K562 (cell line): ENCODE results near the gene DOCK4. TPM values are rescaled to one million over a fixed set of nuclear protein-coding genes. Genes with fewer than 3 reads are reported as not detected.

Experiments
- ATAC-seq: fragments of 200-7000 bp; cut with Tn5 transposase; 3 replicates; pipeline ENCODE4 v1.9.1; 2020; ENCODE audit warnings: moderate library complexity
- BruUV-seq: library from RNA; stranded (reverse); fragments of 400-500 nt; replicated peaks from 2 replicates; lab custom pipeline; 2021; lab: Mats Ljungman, UMichigan
- CTCF ChIA-PET: fragments of 300-600 bp; formaldehyde crosslinking; extraction: SDS; loops from one replicate; lab custom pipeline; 2021; ENCODE audit warnings: low intra/inter-chr PET ratio; lab: Yijun Ruan, JAX
- POLR2A ChIA-PET: fragments of 300-600, 350-650 bp; sonication (Branson Sonifier 250); formaldehyde crosslinking; extraction: SDS; loops from one replicate; lab custom pipeline; 2021; ENCODE audit warnings: antibody characterized with exemption, inconsistent platforms; lab: Yijun Ruan, JAX
- DNase-seq, 4 experiments: peaks; one replicate each; pipeline versions ENCODE4 v3.0.0 to v3.0.0-alpha.2; 2011 to 2018; ENCODE audit warnings: low spot score in 3 of 4, mixed read lengths in 3 of 4; ENCODE audit errors: extremely low read depth in 1 of 4
- FAIRE-seq: peaks from 2 replicates; lab custom pipeline; 2011; peaks lifted over from hg19 to GRCh38; lab: Jason Lieb, UNC
- H2AFZ ChIP-seq: 2 replicates; pipeline ENCODE4 v1.6.0; 2011; ENCODE audit warnings: low read depth, low read length, control low read depth, inconsistent platforms
- H3K27ac ChIP-seq: fragments of 200-600 bp; 3 replicates; pipeline ENCODE4 v1.8.0; 2011; ENCODE audit warnings: low read depth, mild to moderate bottlenecking, control low read depth, inconsistent platforms, low read length, moderate library complexity, mixed read lengths; ENCODE audit errors: extremely low read depth
- H3K27me3 ChIP-seq, 2 experiments: fragments of 300-600 bp in 1 of 2; 2 replicates in 1 of 2; 3 replicates in 1 of 2; pipeline versions ENCODE4 v1.6.0 to v1.8.0; 2011; ENCODE audit warnings: inconsistent platforms in 2 of 2, low read length in 2 of 2, mild to moderate bottlenecking in 1 of 2, mixed read lengths in 1 of 2, moderate library complexity in 1 of 2; ENCODE audit not compliant: control insufficient read depth in 2 of 2, insufficient read depth in 2 of 2
- H3K36me3 ChIP-seq: fragments of 300-600 bp; 3 replicates; pipeline ENCODE4 v1.8.0; 2011; ENCODE audit warnings: mild to moderate bottlenecking, low read length, inconsistent platforms; ENCODE audit not compliant: control insufficient read depth, insufficient read depth
- H3K4me1 ChIP-seq, 2 experiments: fragments of 200-600 bp in 1 of 2; replicated peaks in 1 of 2; 2 replicates in 1 of 2; 3 replicates in 1 of 2; pipeline versions ENCODE4 v1.5.1 to v1.8.0; 2011; ENCODE audit warnings: inconsistent platforms in 2 of 2, low read length in 2 of 2, mild to moderate bottlenecking in 1 of 2, mixed read lengths in 1 of 2, moderate library complexity in 1 of 2; ENCODE audit not compliant: control insufficient read depth in 2 of 2, insufficient read depth in 2 of 2
- H3K4me2 ChIP-seq: 2 replicates; pipeline ENCODE4 v1.6.1; 2011; ENCODE audit warnings: low read length, control low read depth, inconsistent platforms, mixed read lengths; ENCODE audit not compliant: insufficient read depth
- H3K4me3 ChIP-seq: fragments of 200-600 bp; sonication (generic), shearing (Covaris generic); 2 replicates; pipeline ENCODE4 v1.5.1; 2016; ENCODE audit warnings: control low read depth, inconsistent platforms
- H3K79me2 ChIP-seq: fragments of 200-600 bp; 3 replicates; pipeline ENCODE4 v1.8.0; 2011; ENCODE audit warnings: low read length, inconsistent platforms; ENCODE audit not compliant: control insufficient read depth, insufficient read depth
- H3K9ac ChIP-seq, 2 experiments: 2 replicates each; pipeline versions ENCODE4 v1.6.0 to v1.6.1; 2011; ENCODE audit warnings: low read depth in 2 of 2, low read length in 2 of 2, control low read depth in 1 of 2, inconsistent platforms in 1 of 2, mild to moderate bottlenecking in 1 of 2, mixed read lengths in 1 of 2; ENCODE audit not compliant: insufficient read depth in 1 of 2
- H3K9me1 ChIP-seq: one replicate; pipeline ENCODE4 v1.6.0; 2011; ENCODE audit warnings: inconsistent platforms, mild to moderate bottlenecking, low read length, moderate library complexity; ENCODE audit not compliant: control insufficient read depth, insufficient read depth
- H3K9me3 ChIP-seq: replicated peaks from 2 replicates; pipeline ENCODE4 v1.5.1; 2011; ENCODE audit warnings: low read depth, low read length, inconsistent platforms; ENCODE audit not compliant: control insufficient read depth, insufficient read depth
- H4K20me1 ChIP-seq: replicated peaks from 2 replicates; pipeline ENCODE4 v1.6.1; 2011; ENCODE audit warnings: low read length, inconsistent platforms, mixed read lengths; ENCODE audit not compliant: control insufficient read depth, insufficient read depth
- CEBPB ChIP-seq: fragments of 450-650 bp; IDR thresholded peaks from 2 replicates; pipeline ENCODE4 v1.6.1; 2016; ENCODE audit warnings: missing genetic modification characterization, missing compliant biosample characterization
- PRDM10 ChIP-seq: fragments of 450-650 bp; IDR thresholded peaks from 2 replicates; pipeline ENCODE4 v1.6.1; 2018; ENCODE audit not compliant: partially characterized antibody
- ZNF507 ChIP-seq: conservative IDR thresholded peaks from 2 replicates; pipeline ENCODE4 v1.6.1; 2017; ENCODE audit warnings: missing genetic modification characterization, missing compliant biosample characterization
- WGBS: fragments of 100-300 bp; shearing (Covaris generic); methylation state at CpG from one replicate; pipeline ENCODE4 v1.1.6; 2016; ENCODE audit warnings: low coverage, mixed read lengths; ENCODE audit not compliant: insufficient coverage; ENCODE audit errors: missing lambda C conversion rate; 5-methylcytosine and 5-hydroxymethylcytosine counted together
- in situ Hi-C: fragments of 300-500 bp; cut with MboI; formaldehyde crosslinking; loops from 4 replicates; pipeline ENCODE4 v1.15.0; 2018; ENCODE audit warnings: inconsistent platforms, mixed read lengths
- intact Hi-C: fragments of 100-400 bp; cut with micrococcal nuclease; formaldehyde crosslinking; loops from 2 replicates; pipeline ENCODE4 v1.14.2; 2022
- polyA plus RNA-seq, 8 experiments: library from polyadenylated mRNA; depleted of rRNA in 4 of 8; stranded (reverse) in 5 of 8; unstranded in 3 of 8; fragments of >200 nt; fragmentation: Nextera tagmentation in 2 of 8; fragmentation: Illumina TruSeq in 1 of 8; extraction: Ambion mirVana in 2 of 8; extraction: Trizol in 1 of 8; gene quantifications; 2 replicates each; pipeline versions ENCODE4 v1.2.1 to v1.2.3, GENCODE V29; 2011 to 2014; ENCODE audit warnings: inconsistent platforms in 1 of 8, missing spikeins in 1 of 8
- total RNA-seq, 7 experiments: library from RNA; depleted of rRNA in 6 of 7; stranded (reverse); fragments of >200 nt in 6 of 7; fragmentation: Illumina TruSeq in 2 of 7; extraction: Trizol in 2 of 7; gene quantifications; 2 replicates each; pipeline versions ENCODE4 v1.2.1 to v1.2.3, GENCODE V29; 2011 to 2021; ENCODE audit warnings: low replicate concordance in 1 of 7

Gene DOCK4
- total and polyA plus RNA-seq, 9 of the 15 experiments (the other 6 are each of a cell fraction or from before 2014, with no cell fraction given): 0.42 to 5.7 (median 2.3) TPM

GRCh38 chr7:111744501-111745155 is 461.6 kb downstream of the DOCK4 start:
- CTCF ChIA-PET: interaction anchor here (1.6 kb wide), 1 partner anchor 751 kb away, joined by 6 read pairs; no protein-coding TSS in a partner anchor
- Histone ChIP-seq H3K9ac (no peak overlapping the region), H3K36me3 (no peaks in the 10 kb centered on the region), H3K4me1 (no peaks in the 10 kb centered on the region), H3K79me2 (no peaks in the 10 kb centered on the region), H3K4me3 (no peak overlapping the region), H2AFZ (no peak overlapping the region), H3K4me2 (no peak overlapping the region), H3K27me3 (peaks cover 4 to 9% of the 10 kb centered on the region in 2 experiments; a peak in 4 of 5 replicates), H3K9me3 (no peaks in the 10 kb centered on the region), H3K9me1 (no peaks in the 10 kb centered on the region), H3K27ac (no peak overlapping the region), H4K20me1 (no peaks in the 10 kb centered on the region)
- intact Hi-C loops: loop anchor here (5.0 kb wide), 2 partner anchors 113 to 1678 kb away; no protein-coding TSS in a partner anchor
- POLR2A ChIA-PET: interaction anchor here (0.6 kb wide), 1 partner anchor 885 kb away, joined by 3 read pairs; no protein-coding TSS in a partner anchor
- no TSS peak for BruUV-seq
- TF ChIP-seq PRDM10: peak; percentile 87
- peak; percentile 23; the same call in 1 of the 2 replicates for TF ChIP-seq CEBPB (tag)
- TF ChIP-seq ZNF507 (tag): no peak
- in situ Hi-C loops: loop anchor here (5.0 kb wide), 2 partner anchors 252 to 748 kb away; no protein-coding TSS in a partner anchor
- FAIRE-seq (no peak), DNase-seq (no peak), ATAC-seq (no peak)
- WGBS: 15% methylated on average over 2 of the region's 2 CpGs
